Effector CD8-positive, alpha-beta T cell (primary cell): Measurements from ENCODE around the gene STT3B.
"Not testable (repeated sequence)": the region's sequence is repeated elsewhere in the genome, so short reads cannot be mapped to it uniquely, and the experiment has no call there.

Experiments
- DNase-seq: peaks from one replicate; lab custom pipeline; 2025; lab: John Stamatoyannopoulos, UW

The STT3B gene

GRCh38 chr3:31592764-31593163 is 60.0 kb downstream of the STT3B start:
- no peak for DNase-seq

GRCh38 chr3:31596176-31596575 is 63.5 kb downstream of the STT3B start:
- no peak for DNase-seq

GRCh38 chr3:31600431-31600830 is 67.7 kb downstream of the STT3B start:
- no peak for DNase-seq

GRCh38 chr3:31605333-31605732 is 72.6 kb downstream of the STT3B start:
- DNase-seq, result not testable (repeated sequence)

GRCh38 chr3:31606453-31606852 is 73.7 kb downstream of the STT3B start:
- no peak for DNase-seq

- DNase-seq, result no peak
These were observed 78.1 kb downstream of the STT3B start for GRCh38 chr3:31610700-31611275.

GRCh38 chr3:31613177-31613576 is 80.5 kb downstream of the STT3B start:
- no peak for DNase-seq

GRCh38 chr3:31613654-31614053 is 80.9 kb downstream of the STT3B start:
- no peak for DNase-seq

- no peak for DNase-seq
These were observed 81.6 kb downstream of the STT3B start for GRCh38 chr3:31614162-31614921.

GRCh38 chr3:31615071-31615875 is 82.5 kb downstream of the STT3B start:
- no peak for DNase-seq

- no peak for DNase-seq
These were observed 84.0 kb downstream of the STT3B start for GRCh38 chr3:31616711-31617110.

- no peak for DNase-seq
These were observed 87.9 kb downstream of the STT3B start for GRCh38 chr3:31620656-31621055.

GRCh38 chr3:31621314-31621713 is 88.6 kb downstream of the STT3B start:
- no peak for DNase-seq

- no peak for DNase-seq
These were observed 90.0 kb downstream of the STT3B start for GRCh38 chr3:31622636-31623288.

- no peak for DNase-seq
These were observed 91.5 kb downstream of the STT3B start for GRCh38 chr3:31624083-31624709.

GRCh38 chr3:31625358-31625757 is 92.6 kb downstream of the STT3B start:
- no peak for DNase-seq

- no peak for DNase-seq
These were observed 96.3 kb downstream of the STT3B start for GRCh38 chr3:31629054-31629453.

GRCh38 chr3:31634476-31634875 is 101.8 kb downstream of the STT3B start:
- no peak for DNase-seq

- no peak for DNase-seq
These were observed 102.8 kb downstream of the STT3B start for GRCh38 chr3:31635545-31635944.

- no peak for DNase-seq
These were observed 103.3 kb downstream of the STT3B start for GRCh38 chr3:31636049-31636448.

- no peak for DNase-seq
These were observed 104.1 kb downstream of the STT3B start for GRCh38 chr3:31636694-31637442.
